ENCODE results near the gene CACNA2D3.
"Not testable (repeated sequence)": the region's sequence is repeated elsewhere in the genome, so short reads cannot be mapped to it uniquely, and the experiment has no call there.

CACNA2D3 gene

DNA sequence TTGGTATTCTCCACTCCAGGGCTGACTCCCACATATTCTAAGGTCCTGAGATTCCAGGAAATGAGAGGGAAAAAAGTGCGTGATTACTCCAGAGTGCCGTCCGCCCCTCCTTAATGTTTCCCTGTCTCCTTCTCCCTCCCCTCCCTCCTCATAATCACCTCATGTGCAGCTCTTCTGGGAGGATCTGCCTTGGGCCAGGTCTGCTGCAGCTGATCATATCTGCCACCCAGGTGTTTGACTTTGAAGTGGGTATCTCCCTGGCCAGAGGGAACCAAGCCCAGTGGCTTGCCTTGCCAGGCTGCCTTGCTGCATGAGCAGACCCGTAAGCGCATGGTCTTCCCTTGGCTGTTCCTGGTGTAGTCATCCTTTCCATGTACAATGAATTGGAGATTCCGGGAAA is 833.6 kb downstream of the CACNA2D3 start:
- no peak for DNase-seq

DNA sequence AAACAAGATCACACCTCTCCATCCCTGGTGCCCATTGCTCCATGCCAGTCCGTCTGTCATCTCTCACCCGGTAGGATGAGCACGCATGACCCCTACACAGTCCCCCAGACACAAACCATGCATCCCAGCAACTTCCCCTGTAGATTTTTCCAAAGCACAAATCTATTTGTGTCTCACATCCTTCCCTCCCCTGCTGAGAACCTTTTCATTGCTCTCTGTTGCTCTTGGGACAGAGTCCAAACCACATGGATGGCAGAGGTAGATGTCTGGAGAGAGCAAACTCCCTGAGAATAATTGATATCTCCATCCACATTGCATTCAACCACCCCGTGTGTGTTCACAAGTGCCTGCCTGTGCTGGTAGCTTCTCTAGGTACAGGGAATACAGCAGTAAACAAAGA is 835.4 kb downstream of the CACNA2D3 start:
- no peak for DNase-seq

DNA sequence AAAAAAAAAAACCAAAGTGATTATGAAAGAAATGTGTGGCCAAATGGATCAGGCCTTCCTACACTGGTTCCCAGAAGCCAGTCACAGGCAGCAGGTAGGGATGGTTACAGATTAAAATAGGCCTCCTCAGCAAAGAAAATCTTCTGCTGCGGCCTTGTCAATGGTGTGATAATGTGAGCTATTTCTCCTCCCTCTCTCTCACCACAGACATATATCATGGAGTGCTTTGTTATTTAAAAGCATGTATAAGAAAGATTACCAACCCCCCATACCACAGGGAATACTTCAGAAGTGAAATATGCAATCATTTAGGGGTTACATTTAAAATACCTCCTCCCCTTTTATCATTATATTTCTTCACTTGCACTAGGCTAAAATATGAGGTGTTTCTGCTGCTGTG is 837.7 kb downstream of the CACNA2D3 start:
- DNase-seq: no peak

DNA sequence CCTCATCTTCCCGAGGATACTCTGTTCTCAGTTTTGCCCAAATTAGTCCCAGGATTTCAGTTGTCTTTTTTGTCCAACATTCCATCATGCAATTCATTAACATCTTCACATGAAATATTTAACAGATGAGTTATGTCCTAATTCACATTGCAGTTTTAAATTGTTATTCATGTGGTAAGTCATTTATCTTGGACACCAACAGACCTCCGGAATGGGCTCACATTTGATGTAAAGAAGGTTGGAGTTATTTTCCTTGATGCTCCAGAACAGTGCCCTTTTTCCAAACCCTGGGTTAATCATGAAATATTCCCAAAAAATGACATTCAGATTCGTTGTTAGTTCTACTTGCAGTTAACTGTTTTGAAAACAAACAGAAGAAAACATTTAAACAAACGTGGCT is 838.3 kb downstream of the CACNA2D3 start:
- no peak for DNase-seq

GRCh38 chr3:54962200-54962599 is 839.8 kb downstream of the CACNA2D3 start:
- no peak for DNase-seq

GRCh38 chr3:54963641-54964040 is 841.3 kb downstream of the CACNA2D3 start:
- no peak for DNase-seq

GRCh38 chr3:54964081-54964480 is 841.7 kb downstream of the CACNA2D3 start:
- DNase-seq: no peak

GRCh38 chr3:54965746-54966145 is 843.4 kb downstream of the CACNA2D3 start:
- no peak for DNase-seq

- no peak for DNase-seq
These were observed 844.6 kb downstream of the CACNA2D3 start for GRCh38 chr3:54966979-54967378.

GRCh38 chr3:54967731-54968161 is 845.4 kb downstream of the CACNA2D3 start:
- no peak for DNase-seq

DNA sequence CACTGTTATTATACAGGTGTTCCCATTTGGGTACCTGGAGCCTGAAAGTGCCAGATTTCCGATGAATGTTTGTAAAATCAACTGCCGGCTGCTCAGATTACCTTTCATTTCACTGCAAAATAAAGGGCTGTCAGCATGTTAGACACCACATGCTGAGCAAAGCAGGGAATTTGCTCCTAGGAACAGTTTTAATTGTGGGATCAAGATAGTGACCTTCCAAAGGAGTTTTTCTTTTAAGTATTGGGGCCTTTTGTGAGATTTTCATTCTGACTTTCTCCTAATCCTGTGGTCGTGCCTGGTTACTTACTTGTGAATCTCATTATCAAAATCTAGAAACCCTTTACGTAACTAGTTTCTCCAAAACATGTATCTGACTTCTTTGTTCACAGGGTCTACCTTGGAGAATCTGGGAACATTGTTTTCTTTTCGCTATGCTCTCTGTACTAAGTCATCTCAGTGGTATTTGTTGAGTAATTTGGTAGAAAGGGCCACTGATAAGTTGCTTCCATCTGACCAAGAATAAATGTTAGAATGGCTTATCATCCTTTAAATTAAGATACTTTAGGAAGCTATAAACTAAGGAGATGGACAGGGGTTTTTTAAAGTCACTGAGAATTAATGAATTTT is 846.3 kb downstream of the CACNA2D3 start:
- DNase-seq: no peak

DNA sequence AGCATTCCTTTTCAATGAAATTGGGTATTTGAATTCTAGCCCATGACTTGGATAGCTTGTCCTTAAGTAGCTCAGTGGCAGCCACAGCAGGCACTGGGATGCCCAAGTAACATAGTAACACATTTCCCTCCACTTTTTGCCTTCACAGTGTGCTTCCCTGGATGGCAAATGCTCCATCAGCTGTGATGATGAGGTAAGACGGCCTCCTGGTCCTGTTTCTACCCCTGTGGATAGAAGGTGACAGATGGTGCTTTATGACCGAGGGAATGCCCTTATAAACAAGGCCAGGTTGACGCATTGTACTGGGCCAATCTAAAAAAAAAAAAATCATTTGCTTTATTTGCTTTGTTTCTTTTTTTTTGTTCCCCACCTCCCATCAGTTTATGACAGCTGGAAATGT is 847.3 kb downstream of the CACNA2D3 start:
- DNase-seq: no peak

DNA sequence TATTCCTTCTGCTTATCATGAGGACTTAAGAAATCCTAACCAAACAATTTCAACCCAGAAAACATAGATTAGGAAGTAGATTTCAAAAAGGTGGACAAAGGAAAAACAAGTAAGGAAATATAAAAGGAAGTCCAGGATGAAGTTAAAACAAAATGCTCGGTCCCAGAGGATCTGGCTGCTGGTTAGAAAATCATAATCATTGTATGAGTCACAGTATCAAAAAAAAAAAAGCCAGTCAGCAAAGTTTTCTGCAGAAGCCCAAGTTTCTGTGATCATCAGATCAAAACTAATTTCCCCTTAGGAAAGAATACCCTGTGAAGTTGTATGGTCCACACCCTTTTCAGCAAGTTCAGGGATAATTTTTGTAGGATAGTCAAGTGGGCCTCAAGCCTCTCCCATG is 848.5 kb downstream of the CACNA2D3 start:
- no peak for DNase-seq

- no peak for DNase-seq
These were observed 855.1 kb downstream of the CACNA2D3 start for GRCh38 chr3:54977439-54977838.

DNA sequence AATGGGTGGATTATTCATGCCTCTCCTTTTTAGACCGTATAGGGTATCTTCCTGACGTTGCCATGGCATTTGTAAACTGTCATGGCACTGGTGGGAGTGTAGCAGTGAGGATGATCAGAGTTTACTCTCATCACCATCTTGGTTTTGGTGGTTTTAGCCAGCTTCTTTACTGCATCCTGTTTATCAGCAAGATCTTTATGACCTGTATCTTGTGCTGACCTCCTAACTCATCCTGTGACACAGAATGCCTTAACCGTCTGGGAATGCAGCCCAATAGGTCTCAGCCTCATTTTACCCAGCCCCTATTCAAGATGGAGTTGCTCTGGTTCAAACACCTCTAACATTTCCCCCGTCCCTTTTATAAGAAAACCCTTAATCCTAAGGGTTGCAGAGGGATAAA is 855.6 kb downstream of the CACNA2D3 start:
- DNase-seq: not testable (repeated sequence)

DNA sequence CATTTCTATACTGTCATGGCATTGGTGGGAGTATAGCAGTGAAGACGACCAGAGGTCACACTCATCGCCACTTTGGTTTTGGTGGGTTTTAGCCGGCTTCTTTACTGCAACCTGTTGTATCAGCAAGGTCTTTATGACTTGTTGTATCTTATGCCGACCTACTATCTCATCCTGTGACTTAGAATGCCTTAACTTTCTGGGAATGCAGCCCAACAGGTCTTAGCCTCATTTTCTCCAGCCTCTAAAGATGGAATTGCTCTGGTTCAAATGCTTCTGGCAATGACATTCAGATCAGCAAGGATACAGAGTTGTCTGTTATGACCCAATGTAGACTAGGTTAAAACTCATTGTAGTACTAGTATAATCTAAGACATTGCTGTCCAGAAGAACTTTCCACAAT is 860.5 kb downstream of the CACNA2D3 start:
- no peak for DNase-seq

- no peak for DNase-seq
These were observed 861.1 kb downstream of the CACNA2D3 start for GRCh38 chr3:54983266-54984099.

- DNase-seq: no peak
These were observed 863.5 kb downstream of the CACNA2D3 start for GRCh38 chr3:54985856-54986255.

DNA sequence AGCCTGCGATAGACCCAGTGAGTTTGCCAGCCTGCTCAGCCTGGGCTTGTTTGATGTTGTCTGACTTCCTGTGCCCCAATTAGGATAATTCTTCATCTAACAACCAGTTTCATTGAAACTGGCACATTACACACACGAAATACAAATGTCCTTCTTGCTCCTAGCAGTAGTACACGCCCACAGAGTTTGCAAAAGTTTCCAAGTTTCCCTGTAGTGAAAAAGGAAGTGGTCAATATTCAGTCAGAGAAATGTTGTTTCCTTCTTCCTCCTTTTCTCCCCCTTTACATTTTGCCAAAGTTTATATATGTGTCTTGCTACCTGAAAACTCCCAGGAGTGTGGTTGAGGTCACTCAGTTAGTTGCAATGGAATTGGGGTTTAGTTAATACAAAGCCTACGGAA is 863.9 kb downstream of the CACNA2D3 start:
- DNase-seq: no peak

DNA sequence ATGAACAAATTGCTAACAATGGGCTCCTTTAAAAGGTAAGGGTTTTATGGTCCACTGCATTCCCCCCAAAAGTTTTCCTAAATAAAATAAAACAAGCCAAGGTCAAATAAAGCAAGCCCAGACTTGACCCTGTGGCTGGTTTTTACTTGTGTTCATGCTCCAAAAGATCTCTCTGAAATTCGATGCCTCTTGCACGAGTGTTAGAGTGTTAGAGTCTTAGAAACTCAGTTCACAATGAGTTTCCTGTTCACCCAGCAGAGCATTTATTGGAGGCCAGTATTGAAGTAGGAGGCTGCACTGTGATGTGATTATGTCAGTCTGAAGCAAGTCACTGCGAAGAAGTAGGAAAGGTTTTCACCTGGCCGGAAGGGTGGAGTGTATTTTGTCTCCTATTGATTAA is 865.4 kb downstream of the CACNA2D3 start:
- DNase-seq: no peak

- no peak for DNase-seq
These were observed 866.0 kb downstream of the CACNA2D3 start for GRCh38 chr3:54988302-54988837.

DNA sequence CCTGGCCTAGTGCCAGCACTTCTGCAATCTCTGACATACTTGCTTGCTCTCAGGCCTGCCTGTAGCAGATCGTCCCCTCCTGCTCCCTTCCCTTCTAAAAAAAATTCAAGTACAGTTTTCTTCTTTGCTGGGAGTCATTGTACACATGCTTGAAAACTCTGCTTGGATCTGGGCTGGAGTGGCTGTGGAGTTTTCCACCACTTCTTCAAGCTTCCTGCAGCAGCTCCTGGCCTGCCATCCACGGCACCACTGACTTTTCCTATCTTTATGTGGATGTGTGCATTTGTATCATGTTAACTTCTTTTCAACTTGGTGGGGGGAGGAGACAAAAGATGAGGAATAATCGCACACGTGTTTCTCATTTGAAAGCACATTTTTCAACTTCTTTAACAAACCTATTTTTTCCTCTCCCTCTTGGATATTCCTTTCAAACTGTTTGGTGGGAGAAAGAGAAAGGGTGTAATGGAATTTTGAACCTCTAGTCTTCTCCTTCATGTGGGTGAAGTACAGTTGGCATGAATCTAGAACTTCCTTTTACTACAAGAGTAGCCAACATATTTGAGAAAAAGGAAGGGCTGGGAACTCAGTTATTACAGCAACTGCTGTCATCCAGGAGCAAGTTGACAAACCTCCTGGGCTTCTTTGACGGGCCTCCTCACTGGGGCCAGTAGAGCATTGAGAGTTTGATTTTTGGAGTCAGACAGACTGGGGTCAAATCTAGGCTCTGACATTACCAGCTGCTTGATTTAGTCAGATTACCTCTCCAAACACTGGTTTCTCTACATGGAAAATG is 866.7 kb downstream of the CACNA2D3 start:
- DNase-seq: no peak

GRCh38 chr3:54994111-54994513 is 871.8 kb downstream of the CACNA2D3 start:
- DNase-seq: no peak
